GM12878 (cell line): ENCODE results near the gene PRKCZ. TPM values are rescaled to one million over a fixed set of nuclear protein-coding genes. Genes with fewer than 3 reads are reported as not detected.

ENCODE experiments used
- ATAC-seq: fragments of 200-7000 bp; cut with Tn5 transposase; 3 replicates; pipeline ENCODE4 v1.9.1; 2020; ENCODE audit warnings: mild to moderate bottlenecking, moderate library complexity
- BruUV-seq: library from RNA; stranded (reverse); fragments of 400-500 nt; replicated peaks from 2 replicates; lab custom pipeline; 2021; lab: Mats Ljungman, UMichigan
- CTCF ChIA-PET: fragments of 300-600 bp; sonication (Branson Sonifier 250); formaldehyde crosslinking; extraction: SDS; loops from one replicate; lab custom pipeline; 2021; ENCODE audit warnings: inconsistent platforms; lab: Yijun Ruan, JAX
- POLR2A ChIA-PET: fragments of 350-600 bp; formaldehyde crosslinking; extraction: SDS; loops from one replicate; lab custom pipeline; 2021; ENCODE audit warnings: inconsistent platforms; lab: Charles Lee
- RAD21 ChIA-PET: fragments of 300-600 bp; sonication (Branson Sonifier 250); formaldehyde crosslinking; loops from one replicate; lab custom pipeline; 2023; ENCODE audit warnings: antibody characterized with exemption; ENCODE audit not compliant: unreplicated experiment; lab: Charles Lee
- SMC1A ChIA-PET: fragments of 300-600 bp; sonication (Branson Sonifier 250); formaldehyde crosslinking; loops from one replicate; lab custom pipeline; 2023; ENCODE audit not compliant: unreplicated experiment, uncharacterized antibody; lab: Charles Lee
- DNase-seq: peaks from one replicate; pipeline ENCODE4 v3.0.0-alpha.2; 2011; ENCODE audit warnings: low read depth, low spot score
- FAIRE-seq: peaks from 3 replicates; lab custom pipeline; 2011; peaks lifted over from hg19 to GRCh38; lab: Jason Lieb, UNC
- H2AFZ ChIP-seq: 2 replicates; pipeline ENCODE4 v1.6.0; 2011; ENCODE audit warnings: low read depth, low read length, control low read depth; ENCODE audit not compliant: control insufficient read depth
- H3K27ac ChIP-seq: 2 replicates; pipeline ENCODE4 v1.5.1; 2011; ENCODE audit warnings: control low read depth; ENCODE audit not compliant: control insufficient read depth, insufficient read depth
- H3K27me3 ChIP-seq, 2 experiments: replicated peaks in 1 of 2; 2 replicates each; pipeline versions ENCODE4 v1.6.0 to v1.6.1; 2011; ENCODE audit warnings: low read length in 1 of 2; ENCODE audit not compliant: control insufficient read depth in 2 of 2, insufficient read depth in 2 of 2
- H3K36me3 ChIP-seq, 2 experiments: 2 replicates each; pipeline ENCODE4 v1.5.1; 2011; ENCODE audit warnings: low read length in 1 of 2; ENCODE audit not compliant: control insufficient read depth in 2 of 2, insufficient read depth in 2 of 2
- H3K4me1 ChIP-seq: 2 replicates; pipeline ENCODE4 v1.6.1; 2011; ENCODE audit warnings: mild to moderate bottlenecking, low read length, moderate library complexity, mixed read lengths; ENCODE audit not compliant: control insufficient read depth, insufficient read depth
- H3K4me2 ChIP-seq: 2 replicates; pipeline ENCODE4 v1.6.0; 2011; ENCODE audit warnings: control low read depth; ENCODE audit not compliant: control insufficient read depth, insufficient read depth
- H3K4me3 ChIP-seq: fragments of 200-600 bp; sonication (generic); 2 replicates; pipeline ENCODE4 v1.5.1; 2016
- H3K79me2 ChIP-seq: 2 replicates; pipeline ENCODE4 v1.6.0; 2011; ENCODE audit warnings: low read length; ENCODE audit not compliant: control insufficient read depth, insufficient read depth
- H3K9ac ChIP-seq: 2 replicates; pipeline ENCODE4 v1.8.0; 2011; ENCODE audit warnings: low read length, control low read depth, mixed read lengths; ENCODE audit not compliant: control insufficient read depth, insufficient read depth
- H3K9me3 ChIP-seq: replicated peaks from 3 replicates; pipeline ENCODE4 v1.5.1; 2011; ENCODE audit warnings: mild to moderate bottlenecking, low read length; ENCODE audit not compliant: control insufficient read depth, insufficient read depth
- H4K20me1 ChIP-seq: 2 replicates; pipeline ENCODE4 v1.6.0; 2011; ENCODE audit not compliant: control insufficient read depth, insufficient read depth
- BHLHE40 ChIP-seq, 2 experiments: fragments of 450-650 bp in 1 of 2; IDR thresholded peaks; 2 replicates each; pipeline ENCODE4 v1.6.1; 2011 to 2017; ENCODE audit warnings: low read depth in 2 of 2, borderline replicate concordance in 1 of 2, improper control_type of control experiment in 1 of 2, low read length in 1 of 2, mild to moderate bottlenecking in 1 of 2
- CHD2 ChIP-seq: IDR thresholded peaks from 2 replicates; pipeline ENCODE4 v1.6.1; 2011; ENCODE audit warnings: low read depth, low read length, improper control_type of control experiment, borderline replicate concordance
- IKZF1 ChIP-seq: fragments of 450-650 bp; conservative IDR thresholded peaks from 2 replicates; pipeline ENCODE4 v1.6.1; 2017; ENCODE audit warnings: antibody characterized with exemption, mild to moderate bottlenecking
- MXI1 ChIP-seq: fragments of 150-350 bp; IDR thresholded peaks from 2 replicates; pipeline ENCODE4 v1.6.1; 2011; ENCODE audit warnings: low read depth, mild to moderate bottlenecking, inconsistent platforms, low read length, improper control_type of control experiment
- NFIC ChIP-seq: IDR thresholded peaks from 2 replicates; pipeline ENCODE4 v1.6.1; 2012; ENCODE audit warnings: low read depth, mild to moderate bottlenecking, inconsistent platforms, low read length, moderate library complexity
- SIN3A ChIP-seq: IDR thresholded peaks from 2 replicates; pipeline ENCODE4 v1.6.1; 2012; ENCODE audit warnings: low read depth, low read length, improper control_type of control experiment
- ZNF207 ChIP-seq: fragments of 450-650 bp; IDR thresholded peaks from 2 replicates; pipeline ENCODE4 v1.6.1; 2014; ENCODE audit warnings: antibody characterized with exemption, mild to moderate bottlenecking, borderline replicate concordance
- ZNF274 ChIP-seq: IDR thresholded peaks from one replicate; pipeline ENCODE4 v1.8.0; 2011; ENCODE audit not compliant: insufficient read length, insufficient read depth
- ZZZ3 ChIP-seq: IDR thresholded peaks from 2 replicates; pipeline ENCODE4 v1.6.1; 2011; ENCODE audit warnings: low read depth; ENCODE audit not compliant: control insufficient read depth, insufficient read length
- WGBS: methylation state at CpG from one replicate; pipeline ENCODE4 v1.1.6; 2016; ENCODE audit warnings: low lambda C conversion rate; ENCODE audit not compliant: insufficient replicate concordance, insufficient coverage; ENCODE audit errors: missing lambda C conversion rate; 5-methylcytosine and 5-hydroxymethylcytosine counted together
- in situ Hi-C: fragments of 300-500 bp; cut with MboI; formaldehyde crosslinking; loops from 9 replicates; pipeline ENCODE4 v1.14.3; 2018; ENCODE audit warnings: mixed read lengths
- intact Hi-C: fragments of 100-400 bp; cut with micrococcal nuclease; formaldehyde crosslinking; loops from one replicate; pipeline ENCODE4 v1.14.2; 2022; ENCODE audit not compliant: unreplicated experiment
- polyA plus RNA-seq, 11 experiments: library from polyadenylated mRNA; depleted of rRNA in 4 of 11; unstranded in 6 of 11; stranded (reverse) in 5 of 11; fragments of >200 nt; fragmentation: Nextera tagmentation in 4 of 11; fragmentation: Illumina TruSeq in 1 of 11; extraction: Ambion mirVana in 4 of 11; extraction: Trizol in 1 of 11; gene quantifications; 1 replicate in 1 of 11; 2 replicates in 10 of 11; pipeline versions ENCODE4 v1.2.1 to v1.2.3, GENCODE V29; 2011 to 2016; ENCODE audit warnings: inconsistent platforms in 2 of 11, missing spikeins in 2 of 11, low read depth in 1 of 11
- total RNA-seq, 4 experiments: library from RNA; depleted of rRNA in 3 of 4; stranded (reverse); fragments of >200 nt in 3 of 4; fragmentation: Illumina TruSeq in 1 of 4; extraction: Trizol in 1 of 4; gene quantifications; 2 replicates each; pipeline versions ENCODE4 v1.2.1 to v1.2.3, GENCODE V29; 2013 to 2021
- TF ChIP-seq, protein P1 (sequence below): fragments of 450-650 bp; IDR thresholded peaks from 2 replicates; pipeline ENCODE4 v1.6.1; 2016; ENCODE audit warnings: mild to moderate bottlenecking
- TF ChIP-seq, protein P2 (sequence below): IDR thresholded peaks from 2 replicates; pipeline ENCODE4 v1.6.1; 2012; ENCODE audit warnings: low read depth, low read length, improper control_type of control experiment
- TF ChIP-seq, protein P3 (sequence below): IDR thresholded peaks from 2 replicates; pipeline ENCODE4 v1.6.1; 2011; ENCODE audit warnings: mild to moderate bottlenecking, low read depth, low read length, moderate library complexity; ENCODE audit not compliant: insufficient replicate concordance
- TF ChIP-seq, protein P4 (sequence below): fragments of 450-650 bp; IDR thresholded peaks from 2 replicates; pipeline ENCODE4 v1.6.1; 2017; ENCODE audit warnings: mild to moderate bottlenecking, moderate library complexity

Gene PRKCZ
- total and polyA plus RNA-seq, 10 of the 15 experiments (the other 5 are each of a cell fraction or from before 2014, with no cell fraction given) = 0.05 to 1.9 (median 0.64) TPM; not detected in 1

DNA sequence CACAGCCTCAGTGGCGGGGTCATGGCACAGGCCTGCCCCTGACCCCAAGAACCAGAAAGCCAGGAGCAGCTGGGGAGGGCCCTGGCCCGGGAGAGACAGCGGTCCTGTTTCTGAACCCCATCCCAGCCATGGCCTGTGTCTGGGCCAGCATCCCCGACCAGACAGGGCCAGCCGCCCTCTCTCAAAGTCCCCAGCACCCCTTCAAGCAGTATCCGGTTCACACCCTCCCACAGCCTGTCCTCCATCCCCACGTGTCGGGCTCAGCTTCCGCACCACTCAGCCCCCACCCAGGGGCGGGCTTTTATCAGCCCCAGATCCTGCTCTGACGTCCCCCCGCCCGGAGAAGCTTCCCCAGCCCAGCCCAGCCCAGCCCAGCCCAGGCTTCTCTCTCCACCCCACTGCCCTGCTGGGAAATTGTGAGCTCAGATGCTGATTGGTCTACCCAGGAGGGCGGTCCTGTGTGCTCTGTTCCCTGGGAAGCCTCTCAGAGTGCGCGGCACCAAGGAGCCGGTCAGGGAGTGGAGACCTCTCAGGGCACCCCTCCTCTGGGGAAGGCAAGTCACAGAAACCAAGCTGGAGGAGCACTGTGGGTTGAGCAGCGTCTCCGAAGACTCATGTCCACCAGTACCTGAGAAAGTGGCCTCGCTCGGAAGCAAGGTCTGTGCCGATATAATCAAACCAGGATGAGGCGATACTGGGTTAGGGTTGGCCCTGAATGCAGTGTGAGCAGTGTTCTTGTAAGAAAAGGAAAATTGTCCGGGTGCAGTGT lies 149.0 kb downstream of the PRKCZ start:
- H3K9ac ChIP-seq = peak overlapping the region; percentile 16; the same call in 1 of the 2 replicates
- DNase-seq = peak; percentile 26
- H4K20me1 ChIP-seq = no peaks in the 10 kb centered on the region
- no peaks in the 10 kb centered on the region for H3K36me3 ChIP-seq
- H3K4me1 ChIP-seq = peaks cover 10% of the 10 kb centered on the region
- peak overlapping the region; percentile 60; the same call in 1 of the 2 replicates for H3K4me3 ChIP-seq
- ChIA-PET POLR2A (interaction anchor here (0.5 to 1.5 kb wide), 9 partner anchors 10 to 349 kb away, joined by 3 to 9 read pairs (median 5); partner anchors contain the start of genes MORN1, PANK4, RER1 and SKI), CTCF (interaction anchor here (1.0 to 1.7 kb wide), 5 partner anchors 30 to 182 kb away, joined by 3 to 10 read pairs (median 3); no protein-coding TSS in a partner anchor), RAD21 (interaction anchor here (0.9 to 1.6 kb wide), 4 partner anchors 30 to 183 kb away, joined by 3 to 6 read pairs (median 4); no protein-coding TSS in a partner anchor), SMC1A (interaction anchor here (0.8 to 1.2 kb wide), 4 partner anchors 35 to 183 kb away, joined by 3 to 4 read pairs (median 4); no protein-coding TSS in a partner anchor)
- H2AFZ ChIP-seq = peak overlapping the region; percentile 74
- intact Hi-C loops (loop anchor here (5.0 kb wide), 2 partner anchors 113 to 1223 kb away; no protein-coding TSS in a partner anchor), in situ Hi-C loops (loop anchor here (10.0 kb wide), 1 partner anchor 1226 kb away; no protein-coding TSS in a partner anchor)
- no peaks in the 10 kb centered on the region for H3K27me3 ChIP-seq
- FAIRE-seq = no peak
- WGBS = 44% methylated on average over 19 of the region's 24 CpGs
- peak overlapping the region; percentile 43 for H3K4me2 ChIP-seq
- H3K79me2 ChIP-seq = no peaks in the 10 kb centered on the region
- H3K9me3 ChIP-seq = no peaks in the 10 kb centered on the region
- peak; percentile 69 for ATAC-seq
- BruUV-seq = no TSS peak
- H3K27ac ChIP-seq = no peak overlapping the region
- TF ChIP-seq MXI1 = peak; percentile 85
- TF ChIP-seq NFIC = no peak
- TF ChIP-seq BHLHE40 (IDR thresholded peaks at IDR 0.05; ENCODE audit: borderline replicate concordance in 1 of 2, low read depth in 2 of 2, low read length in 1 of 2) = 0 out of 4 replicates have a peak, but pooled peaks of 1 of the 2 experiments have one; percentile 6
- TF ChIP-seq, protein P1, sequence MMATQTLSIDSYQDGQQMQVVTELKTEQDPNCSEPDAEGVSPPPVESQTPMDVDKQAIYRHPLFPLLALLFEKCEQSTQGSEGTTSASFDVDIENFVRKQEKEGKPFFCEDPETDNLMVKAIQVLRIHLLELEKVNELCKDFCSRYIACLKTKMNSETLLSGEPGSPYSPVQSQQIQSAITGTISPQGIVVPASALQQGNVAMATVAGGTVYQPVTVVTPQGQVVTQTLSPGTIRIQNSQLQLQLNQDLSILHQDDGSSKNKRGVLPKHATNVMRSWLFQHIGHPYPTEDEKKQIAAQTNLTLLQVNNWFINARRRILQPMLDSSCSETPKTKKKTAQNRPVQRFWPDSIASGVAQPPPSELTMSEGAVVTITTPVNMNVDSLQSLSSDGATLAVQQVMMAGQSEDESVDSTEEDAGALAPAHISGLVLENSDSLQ = no peak
- TF ChIP-seq, protein P2, sequence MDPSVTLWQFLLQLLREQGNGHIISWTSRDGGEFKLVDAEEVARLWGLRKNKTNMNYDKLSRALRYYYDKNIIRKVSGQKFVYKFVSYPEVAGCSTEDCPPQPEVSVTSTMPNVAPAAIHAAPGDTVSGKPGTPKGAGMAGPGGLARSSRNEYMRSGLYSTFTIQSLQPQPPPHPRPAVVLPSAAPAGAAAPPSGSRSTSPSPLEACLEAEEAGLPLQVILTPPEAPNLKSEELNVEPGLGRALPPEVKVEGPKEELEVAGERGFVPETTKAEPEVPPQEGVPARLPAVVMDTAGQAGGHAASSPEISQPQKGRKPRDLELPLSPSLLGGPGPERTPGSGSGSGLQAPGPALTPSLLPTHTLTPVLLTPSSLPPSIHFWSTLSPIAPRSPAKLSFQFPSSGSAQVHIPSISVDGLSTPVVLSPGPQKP = no peak
- TF ChIP-seq ZNF274 = no peak
- TF ChIP-seq CHD2 = 0 out of 2 replicates have a peak, but pooled peaks have one; percentile 18
- no peak for TF ChIP-seq ZZZ3
- TF ChIP-seq, protein P3, sequence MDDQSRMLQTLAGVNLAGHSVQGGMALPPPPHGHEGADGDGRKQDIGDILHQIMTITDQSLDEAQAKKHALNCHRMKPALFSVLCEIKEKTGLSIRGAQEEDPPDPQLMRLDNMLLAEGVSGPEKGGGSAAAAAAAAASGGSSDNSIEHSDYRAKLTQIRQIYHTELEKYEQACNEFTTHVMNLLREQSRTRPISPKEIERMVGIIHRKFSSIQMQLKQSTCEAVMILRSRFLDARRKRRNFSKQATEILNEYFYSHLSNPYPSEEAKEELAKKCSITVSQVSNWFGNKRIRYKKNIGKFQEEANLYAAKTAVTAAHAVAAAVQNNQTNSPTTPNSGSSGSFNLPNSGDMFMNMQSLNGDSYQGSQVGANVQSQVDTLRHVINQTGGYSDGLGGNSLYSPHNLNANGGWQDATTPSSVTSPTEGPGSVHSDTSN = peak; percentile 14
- TF ChIP-seq IKZF1 = 0 out of 2 replicates have a peak, but pooled peaks have one; percentile 13
- no peak for TF ChIP-seq SIN3A
- TF ChIP-seq ZNF207 = no peak
- TF ChIP-seq, protein P4, sequence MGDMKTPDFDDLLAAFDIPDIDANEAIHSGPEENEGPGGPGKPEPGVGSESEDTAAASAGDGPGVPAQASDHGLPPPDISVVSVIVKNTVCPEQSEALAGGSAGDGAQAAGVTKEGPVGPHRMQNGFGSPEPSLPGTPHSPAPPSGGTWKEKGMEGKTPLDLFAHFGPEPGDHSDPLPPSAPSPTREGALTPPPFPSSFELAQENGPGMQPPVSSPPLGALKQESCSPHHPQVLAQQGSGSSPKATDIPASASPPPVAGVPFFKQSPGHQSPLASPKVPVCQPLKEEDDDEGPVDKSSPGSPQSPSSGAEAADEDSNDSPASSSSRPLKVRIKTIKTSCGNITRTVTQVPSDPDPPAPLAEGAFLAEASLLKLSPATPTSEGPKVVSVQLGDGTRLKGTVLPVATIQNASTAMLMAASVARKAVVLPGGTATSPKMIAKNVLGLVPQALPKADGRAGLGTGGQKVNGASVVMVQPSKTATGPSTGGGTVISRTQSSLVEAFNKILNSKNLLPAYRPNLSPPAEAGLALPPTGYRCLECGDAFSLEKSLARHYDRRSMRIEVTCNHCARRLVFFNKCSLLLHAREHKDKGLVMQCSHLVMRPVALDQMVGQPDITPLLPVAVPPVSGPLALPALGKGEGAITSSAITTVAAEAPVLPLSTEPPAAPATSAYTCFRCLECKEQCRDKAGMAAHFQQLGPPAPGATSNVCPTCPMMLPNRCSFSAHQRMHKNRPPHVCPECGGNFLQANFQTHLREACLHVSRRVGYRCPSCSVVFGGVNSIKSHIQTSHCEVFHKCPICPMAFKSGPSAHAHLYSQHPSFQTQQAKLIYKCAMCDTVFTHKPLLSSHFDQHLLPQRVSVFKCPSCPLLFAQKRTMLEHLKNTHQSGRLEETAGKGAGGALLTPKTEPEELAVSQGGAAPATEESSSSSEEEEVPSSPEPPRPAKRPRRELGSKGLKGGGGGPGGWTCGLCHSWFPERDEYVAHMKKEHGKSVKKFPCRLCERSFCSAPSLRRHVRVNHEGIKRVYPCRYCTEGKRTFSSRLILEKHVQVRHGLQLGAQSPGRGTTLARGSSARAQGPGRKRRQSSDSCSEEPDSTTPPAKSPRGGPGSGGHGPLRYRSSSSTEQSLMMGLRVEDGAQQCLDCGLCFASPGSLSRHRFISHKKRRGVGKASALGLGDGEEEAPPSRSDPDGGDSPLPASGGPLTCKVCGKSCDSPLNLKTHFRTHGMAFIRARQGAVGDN = 0 out of 2 replicates have a peak, but pooled peaks have one; percentile 33
